ENCODE results near the gene MPPED2.
"Not testable (repeated sequence)": the region's sequence is repeated elsewhere in the genome, so short reads cannot be mapped to it uniquely, and the experiment has no call there.

The MPPED2 gene

DNA sequence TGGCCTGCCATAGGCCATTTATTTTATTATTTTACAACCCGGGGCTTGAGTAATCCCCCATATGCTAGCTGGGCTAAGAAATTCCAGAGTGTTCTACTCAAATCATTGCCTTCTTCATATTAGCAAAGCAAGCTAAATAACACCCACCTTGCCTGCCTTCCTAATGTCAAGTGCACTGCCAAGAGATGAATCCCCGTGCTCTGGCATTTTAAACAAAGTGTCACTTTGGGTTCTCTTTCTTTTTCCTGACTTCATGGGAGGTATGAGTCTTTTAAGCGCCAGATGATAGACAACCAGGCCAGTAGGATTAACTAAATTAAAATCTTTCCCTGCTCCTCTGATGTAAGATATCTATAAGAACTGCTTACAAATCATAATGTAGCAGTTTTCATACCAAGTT lies 4.5 kb downstream of the MPPED2 start:
- H3K27ac ChIP-seq: no peak overlapping the region
- no peak overlapping the region for H3K4me3 ChIP-seq

DNA sequence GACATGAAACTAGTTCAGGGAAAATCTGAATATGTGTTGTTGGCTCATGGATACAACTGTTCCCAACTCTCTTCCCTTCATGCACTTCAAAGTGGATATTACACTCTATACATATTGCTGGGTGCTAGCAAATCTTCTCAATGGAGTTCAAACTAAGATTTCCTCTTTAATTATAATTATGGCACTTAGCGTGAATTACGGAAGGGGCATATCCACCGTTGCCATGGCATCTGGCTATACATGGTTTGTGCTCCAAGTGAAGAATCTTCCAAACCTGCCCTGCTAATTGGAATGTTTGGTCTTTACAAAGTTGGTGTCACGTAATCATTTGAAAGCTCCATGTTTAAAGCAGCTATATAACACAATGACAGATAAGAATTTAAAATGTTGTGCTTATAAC lies 5.6 kb downstream of the MPPED2 start:
- Histone ChIP-seq H3K4me3 (no peak overlapping the region), H3K27ac (no peak overlapping the region)

DNA sequence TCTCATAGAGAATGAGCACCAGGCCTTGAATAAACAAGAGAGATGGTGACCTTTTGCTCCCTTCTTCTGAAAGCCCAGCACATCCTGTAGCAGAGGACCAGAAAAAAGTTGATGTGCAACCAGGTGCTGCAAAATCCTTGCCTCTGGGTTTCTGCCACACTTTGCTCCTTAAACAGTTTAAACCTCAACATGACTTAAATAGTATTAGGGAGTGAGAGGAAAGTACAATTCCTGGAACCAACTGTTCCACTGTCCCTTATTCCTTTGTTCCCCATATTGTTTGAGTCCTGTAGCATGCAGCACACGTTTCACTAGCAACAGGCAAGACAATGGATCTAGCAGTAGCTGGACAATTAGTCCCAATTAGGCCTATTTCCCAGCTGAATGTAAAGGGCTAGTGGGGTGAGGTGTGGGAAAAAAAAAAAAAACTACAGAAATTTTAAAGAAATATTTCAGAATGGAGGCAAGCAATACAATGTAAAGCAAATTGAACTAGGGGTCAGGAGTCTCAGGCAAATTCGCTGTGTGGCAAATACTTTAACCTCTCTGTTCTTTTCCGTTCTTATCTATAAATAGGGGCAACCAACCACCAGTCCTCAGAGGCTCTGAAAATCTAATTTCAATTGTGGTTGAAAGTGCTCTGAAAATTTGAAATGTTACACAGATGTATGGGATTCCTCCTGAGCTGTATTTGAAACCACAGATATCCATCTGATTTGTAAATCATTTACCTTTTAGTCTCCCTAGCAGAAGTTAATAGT lies 6.6 kb downstream of the MPPED2 start:
- H3K4me3 ChIP-seq: no peak overlapping the region
- H3K27ac ChIP-seq: no peak overlapping the region

DNA sequence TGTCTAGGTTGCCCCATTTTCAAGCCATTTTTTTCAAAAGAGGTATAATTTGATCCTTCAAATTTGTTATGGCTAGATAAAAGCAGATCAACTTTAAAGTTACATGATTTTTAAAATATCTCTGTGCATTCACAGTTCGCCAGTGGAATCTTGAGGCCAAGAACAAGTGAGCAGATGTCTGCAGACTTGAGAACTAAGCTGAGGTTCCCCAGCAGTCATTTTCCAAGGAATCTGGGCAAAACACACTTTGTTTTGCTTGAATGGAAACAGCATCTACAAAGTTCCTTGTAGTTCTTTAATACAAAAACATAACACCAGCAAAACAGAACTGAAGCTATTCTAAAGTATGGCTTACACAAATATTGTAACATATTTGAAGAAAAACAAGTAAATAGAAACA lies 7.7 kb downstream of the MPPED2 start:
- Histone ChIP-seq H3K27ac (no peak overlapping the region), H3K4me3 (no peak overlapping the region)

DNA sequence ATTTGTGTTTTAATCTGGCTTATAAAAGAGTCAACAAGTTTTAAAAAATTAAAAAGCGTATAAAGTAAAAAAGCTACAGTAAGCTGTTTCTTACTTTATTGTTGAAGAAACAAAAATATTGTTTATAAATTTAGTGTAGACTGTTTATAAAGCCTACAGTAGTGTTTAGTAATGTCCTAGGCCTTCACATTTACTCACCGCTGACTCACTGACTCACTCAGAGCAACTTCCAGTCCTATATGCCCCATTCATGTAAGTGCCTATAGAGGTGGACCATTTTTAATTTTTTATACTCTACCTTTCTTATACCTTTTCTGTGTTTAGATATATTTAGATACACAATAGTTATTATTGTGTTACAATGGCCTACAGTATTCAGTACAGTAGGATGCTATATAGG lies 12.2 kb downstream of the MPPED2 start:
- no peak overlapping the region for H3K4me3 ChIP-seq
- H3K27ac ChIP-seq: no peak overlapping the region

DNA sequence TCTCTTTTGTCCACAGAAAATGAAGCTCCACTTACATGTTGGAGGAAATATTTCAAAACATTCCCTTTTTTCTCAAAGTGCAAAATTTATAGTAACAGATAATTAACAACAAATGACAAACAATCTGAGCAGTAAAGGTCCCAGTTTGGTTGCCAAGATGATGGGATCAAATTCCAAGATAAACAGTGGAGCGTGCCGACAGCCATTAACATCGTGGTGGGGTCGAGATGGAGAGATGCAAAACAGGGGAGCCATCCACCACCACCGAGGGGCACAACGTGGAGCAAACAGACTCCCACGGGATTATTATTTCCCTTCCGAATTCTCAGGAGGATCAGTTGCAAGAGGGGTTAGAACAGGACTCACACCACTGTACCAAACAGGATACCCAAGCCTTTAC lies 17.2 kb downstream of the MPPED2 start:
- no peak overlapping the region for H3K27ac ChIP-seq
- no peak overlapping the region for H3K4me3 ChIP-seq

DNA sequence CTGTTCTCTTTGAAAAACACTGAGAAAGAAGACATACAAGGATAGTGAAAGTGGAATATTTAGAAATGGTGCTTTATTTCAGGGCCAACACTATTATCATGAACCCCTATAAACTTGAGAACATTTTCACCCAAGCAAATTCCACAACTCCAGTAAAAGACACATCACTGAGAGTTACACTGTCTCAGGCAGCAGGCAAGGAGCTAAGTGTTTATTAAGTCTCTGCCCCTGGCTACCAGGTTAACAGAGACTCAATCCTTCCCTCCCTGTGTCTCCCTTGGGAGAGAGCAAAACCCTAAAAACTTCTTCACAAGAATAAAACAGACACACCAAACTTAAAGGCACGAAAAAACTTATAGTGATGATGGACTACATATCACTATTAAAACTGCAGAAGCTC lies 18.5 kb downstream of the MPPED2 start:
- Histone ChIP-seq H3K4me3 (no peak overlapping the region), H3K27ac (no peak overlapping the region)

DNA sequence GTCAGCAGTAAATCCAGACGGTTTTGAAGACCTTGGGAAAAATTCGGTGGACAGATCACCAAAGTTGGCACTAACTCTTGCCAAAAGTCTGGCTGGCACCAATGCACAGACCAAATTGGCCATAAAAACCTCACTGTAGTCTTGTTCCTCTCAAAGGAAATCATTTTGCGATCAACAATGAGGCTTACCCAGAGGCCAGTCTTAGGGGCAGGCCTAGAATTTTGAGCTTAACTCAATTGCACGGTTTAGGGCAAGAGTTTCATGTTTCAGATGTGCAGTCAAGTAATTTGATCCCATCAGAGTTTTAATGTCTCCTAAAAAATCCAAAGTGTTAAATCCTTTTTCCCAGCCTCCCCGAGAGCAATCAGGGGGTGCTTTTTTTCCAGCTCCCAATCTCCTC lies 19.0 kb downstream of the MPPED2 start:
- H3K27ac ChIP-seq: no peak overlapping the region
- no peak overlapping the region for H3K4me3 ChIP-seq

DNA sequence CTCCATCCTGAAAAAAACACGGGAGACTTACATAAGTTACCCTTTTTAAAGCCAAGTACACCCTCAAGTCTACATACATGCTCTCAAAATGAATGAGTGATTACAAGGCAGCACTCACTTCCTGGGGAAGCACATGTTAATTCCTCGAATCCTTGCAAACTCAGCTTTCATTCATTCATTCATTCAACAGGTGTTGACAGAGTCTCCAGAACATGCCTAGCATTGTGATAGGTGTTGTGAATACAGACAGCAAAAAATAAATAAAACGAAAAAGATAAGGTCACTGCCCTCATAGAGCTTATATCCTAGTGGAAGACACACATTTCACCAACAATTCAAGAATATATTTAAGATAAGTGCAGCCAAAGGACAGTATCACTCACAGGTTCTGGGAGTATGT lies 19.7 kb downstream of the MPPED2 start:
- H3K27ac ChIP-seq: no peak overlapping the region
- no peak overlapping the region for H3K4me3 ChIP-seq

DNA sequence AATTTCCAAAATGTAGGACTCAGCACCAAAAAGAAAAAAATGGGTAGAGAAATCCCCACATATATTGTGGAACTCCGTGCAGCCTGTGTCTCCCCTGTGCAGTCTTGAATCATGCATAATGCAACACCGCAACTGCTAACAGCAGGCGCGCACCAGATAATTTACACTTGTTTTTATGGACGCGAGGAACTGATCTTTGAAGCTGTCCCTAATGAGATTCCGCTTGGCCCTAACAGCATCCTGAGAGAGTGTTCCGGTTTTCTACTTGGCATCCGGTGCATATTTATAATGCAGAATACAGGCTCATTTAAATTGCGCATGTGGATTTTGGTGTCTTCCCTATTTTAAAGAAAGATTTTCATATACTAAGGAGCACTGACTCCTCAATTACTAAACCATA lies 21.1 kb downstream of the MPPED2 start:
- Histone ChIP-seq H3K4me3 (no peak overlapping the region), H3K27ac (no peak overlapping the region)

DNA sequence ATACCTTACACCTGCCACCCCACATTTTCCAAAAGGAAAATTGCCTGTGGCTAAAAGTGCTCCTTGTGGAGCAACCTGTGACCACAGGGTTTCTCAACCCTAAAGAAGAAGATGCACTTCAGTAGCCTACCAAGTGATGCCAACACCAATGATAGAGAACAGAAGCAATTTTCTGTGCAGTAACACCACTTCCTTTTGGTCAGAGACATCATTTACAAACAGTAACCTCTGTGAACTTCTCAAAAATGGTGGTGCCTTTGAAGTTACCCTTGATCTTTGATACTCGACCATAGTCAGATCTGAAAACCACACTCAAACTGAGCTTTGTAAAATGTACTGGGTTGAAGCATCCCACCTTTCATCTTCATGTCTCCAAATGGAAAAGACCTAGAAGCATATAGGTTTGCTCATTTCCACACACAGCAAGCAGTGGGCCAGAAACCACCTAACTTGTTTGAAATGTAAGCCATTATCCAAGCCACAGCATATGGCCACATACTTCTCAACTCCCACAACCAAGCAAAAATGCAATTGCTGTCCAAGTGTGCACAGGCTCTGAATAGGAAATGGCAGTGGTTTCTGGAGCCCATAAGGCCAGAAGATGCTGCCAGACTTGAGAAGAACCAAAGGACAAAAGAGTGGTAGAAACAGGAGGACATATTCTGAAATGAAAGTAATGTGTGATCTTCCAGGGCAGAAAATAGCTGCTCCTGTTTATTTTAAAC lies 24.3 kb downstream of the MPPED2 start:
- no peak overlapping the region for H3K27ac ChIP-seq
- H3K4me3 ChIP-seq: no peak overlapping the region

DNA sequence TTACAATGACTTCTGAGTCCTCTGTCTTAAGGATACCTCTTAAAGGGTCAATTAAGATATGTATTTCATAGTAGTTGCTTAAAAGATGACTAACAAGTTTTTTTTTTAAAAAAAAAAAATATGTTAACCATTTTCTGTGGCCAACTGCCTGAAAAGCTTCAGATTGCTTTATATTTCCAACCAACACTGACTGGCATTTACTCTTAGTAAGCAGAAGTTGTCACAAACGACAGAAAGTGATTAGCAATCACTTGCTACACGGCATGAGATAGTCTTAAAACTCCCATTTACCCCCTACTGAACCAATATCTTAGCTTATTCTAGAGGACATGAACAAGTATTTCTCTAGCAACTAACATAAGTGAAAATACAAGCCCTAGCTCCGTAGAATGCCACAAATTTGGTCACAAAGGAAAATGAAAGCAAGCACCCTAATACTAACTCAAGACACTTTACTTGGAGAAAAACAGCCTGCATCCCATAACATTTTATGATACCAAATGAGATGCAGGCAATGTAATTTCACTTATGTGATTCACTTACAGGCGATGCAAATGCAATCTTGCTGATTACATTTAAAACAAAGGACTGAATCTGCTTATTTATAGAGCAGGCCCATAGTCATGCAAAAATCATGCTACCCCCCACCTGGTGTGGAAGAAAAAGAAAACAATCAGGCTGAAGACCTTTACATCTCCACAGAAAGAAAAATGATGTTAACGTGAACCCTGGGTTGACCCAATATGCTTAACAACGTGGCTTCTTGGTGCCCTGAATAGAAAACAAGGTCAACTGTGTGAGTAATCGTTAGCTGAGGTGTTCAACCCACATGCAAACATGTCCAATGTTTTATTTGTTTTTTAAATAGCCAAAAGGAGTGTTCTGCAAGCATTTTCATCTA lies 25.7 kb downstream of the MPPED2 start:
- Histone ChIP-seq H3K27ac (no peak overlapping the region), H3K4me3 (no peak overlapping the region)

DNA sequence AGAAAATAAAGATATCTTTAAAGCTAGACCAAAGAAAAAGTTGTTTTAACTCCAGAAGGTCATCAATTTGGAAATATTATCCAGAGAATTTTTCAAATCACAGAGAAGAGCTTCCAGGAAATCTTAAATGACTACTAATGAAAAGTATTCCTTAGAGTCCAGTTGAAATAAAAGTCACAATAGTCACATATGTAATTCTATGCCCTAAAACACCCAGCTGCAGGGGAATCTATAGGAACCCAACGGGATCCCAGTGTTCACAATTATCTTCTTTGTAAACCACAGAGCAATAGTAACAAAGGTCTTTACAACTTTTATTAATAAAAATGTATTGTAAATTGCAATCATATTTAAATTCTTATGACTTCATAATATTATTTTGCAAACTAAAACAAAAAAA lies 27.1 kb downstream of the MPPED2 start:
- no peak overlapping the region for H3K27ac ChIP-seq
- no peak overlapping the region for H3K4me3 ChIP-seq

DNA sequence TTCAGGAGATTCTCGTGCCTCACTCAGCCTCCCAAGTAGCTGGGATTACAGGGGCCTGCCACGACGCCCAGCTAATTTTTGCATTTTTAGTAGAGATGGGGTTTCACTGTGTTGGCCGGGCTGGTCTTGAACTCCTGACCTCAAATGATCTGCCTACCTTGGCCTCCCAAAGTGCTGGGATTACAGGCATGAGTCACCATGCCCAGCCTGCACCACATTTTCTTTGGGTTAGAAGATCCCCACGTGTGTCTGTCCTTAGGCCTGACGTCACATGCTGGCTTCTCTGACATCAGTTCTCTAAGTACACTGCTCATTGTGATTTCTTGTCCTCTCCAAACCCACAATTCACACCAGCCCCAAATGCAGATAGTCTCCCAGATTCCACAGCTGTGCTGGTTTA lies 31.6 kb downstream of the MPPED2 start:
- H3K27ac ChIP-seq, H3K4me3 ChIP-seq: not testable (repeated sequence)

DNA sequence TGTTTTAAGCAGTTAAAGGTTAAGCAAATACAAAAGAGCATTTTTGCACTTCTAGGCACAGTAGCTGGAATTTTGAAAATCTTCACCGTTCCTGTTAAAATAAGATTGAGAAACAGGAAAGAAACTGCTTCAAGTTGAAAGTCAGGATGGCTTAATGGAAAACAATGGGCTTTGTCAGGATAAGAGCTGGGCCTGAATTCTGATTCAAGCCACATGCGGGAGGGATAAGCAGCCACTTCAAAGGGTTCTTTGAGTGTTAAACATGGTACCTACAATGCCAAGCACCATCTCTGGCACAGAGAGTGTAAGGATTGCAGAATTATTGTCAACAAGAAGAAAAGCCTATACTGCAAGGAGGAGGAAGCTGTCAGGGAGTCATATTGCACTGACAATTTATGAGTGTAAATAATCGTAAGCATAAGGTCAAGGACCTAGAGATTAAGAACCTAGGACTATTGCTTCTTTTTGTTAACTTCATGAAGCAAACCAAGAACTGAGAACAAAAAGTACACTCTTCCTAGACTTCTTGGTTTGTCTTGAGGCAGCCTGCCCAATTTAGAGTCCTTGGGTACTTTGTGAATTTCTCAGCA lies 32.5 kb downstream of the MPPED2 start:
- H3K27ac ChIP-seq: no peak overlapping the region
- no peak overlapping the region for H3K4me3 ChIP-seq

DNA sequence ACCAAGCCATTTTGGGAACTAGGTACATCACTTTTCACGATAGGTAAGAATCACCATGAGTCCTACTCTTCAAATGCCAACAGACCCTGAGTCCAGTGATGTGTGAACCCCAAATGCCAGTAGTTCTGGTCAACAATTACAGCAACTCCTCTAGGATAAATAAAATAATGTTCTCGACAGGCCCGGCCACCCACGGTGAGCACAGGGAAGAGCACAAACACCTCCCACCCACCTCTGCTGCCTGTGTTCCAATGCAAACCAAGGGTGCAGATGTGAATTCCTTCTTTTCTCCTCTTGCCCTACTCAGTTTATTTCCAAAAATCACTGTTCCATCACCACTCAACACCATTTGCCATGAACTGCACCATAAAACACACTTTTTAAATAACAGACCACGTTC lies 33.3 kb downstream of the MPPED2 start:
- H3K4me3 ChIP-seq: no peak overlapping the region
- no peak overlapping the region for H3K27ac ChIP-seq

DNA sequence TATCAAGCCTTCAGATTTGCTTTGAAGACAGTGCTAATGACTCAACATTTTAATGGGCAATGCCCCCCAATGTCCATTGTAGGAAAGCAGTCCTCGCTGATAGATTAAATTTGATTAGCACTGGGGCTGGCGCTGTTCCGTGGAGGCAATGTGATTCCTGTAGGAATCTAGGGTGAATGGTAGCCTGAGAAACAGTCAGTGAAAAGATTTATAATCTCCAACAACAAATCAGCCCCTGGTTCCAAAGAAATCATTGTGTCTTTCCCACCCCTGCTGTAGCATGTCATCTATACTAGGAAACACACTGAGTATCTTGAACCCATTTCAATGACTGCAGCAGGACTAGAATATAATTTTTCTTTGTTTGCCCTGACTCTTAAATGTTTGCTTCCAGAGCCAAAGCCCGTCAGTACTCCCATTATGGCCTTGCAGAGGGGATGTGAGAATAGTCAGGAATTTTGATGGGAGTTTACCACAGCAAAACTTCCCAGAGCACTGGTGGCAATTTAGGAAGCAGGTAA lies 36.1 kb downstream of the MPPED2 start:
- H3K27ac ChIP-seq: no peak overlapping the region
- H3K4me3 ChIP-seq: no peak overlapping the region

DNA sequence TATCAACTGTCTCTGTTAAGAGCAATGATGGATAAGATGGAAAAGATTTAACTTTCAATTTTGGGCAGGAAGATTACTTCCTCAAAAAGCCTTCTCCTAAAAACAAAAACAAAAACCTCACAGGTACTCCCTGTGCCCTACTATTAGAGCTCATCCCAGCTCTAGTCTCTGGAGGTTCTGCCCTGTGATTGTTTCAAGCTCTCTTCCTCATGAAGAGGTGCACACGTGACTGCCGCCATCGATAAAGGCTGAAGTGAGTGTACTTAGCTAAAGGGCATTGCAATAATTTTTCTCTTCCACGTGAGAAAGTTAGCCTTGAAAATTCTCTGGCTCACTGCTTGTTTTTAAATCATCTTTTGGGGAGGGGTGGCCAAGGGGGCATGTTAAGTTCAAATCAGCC lies 36.6 kb downstream of the MPPED2 start:
- Histone ChIP-seq H3K4me3 (no peak overlapping the region), H3K27ac (no peak overlapping the region)

DNA sequence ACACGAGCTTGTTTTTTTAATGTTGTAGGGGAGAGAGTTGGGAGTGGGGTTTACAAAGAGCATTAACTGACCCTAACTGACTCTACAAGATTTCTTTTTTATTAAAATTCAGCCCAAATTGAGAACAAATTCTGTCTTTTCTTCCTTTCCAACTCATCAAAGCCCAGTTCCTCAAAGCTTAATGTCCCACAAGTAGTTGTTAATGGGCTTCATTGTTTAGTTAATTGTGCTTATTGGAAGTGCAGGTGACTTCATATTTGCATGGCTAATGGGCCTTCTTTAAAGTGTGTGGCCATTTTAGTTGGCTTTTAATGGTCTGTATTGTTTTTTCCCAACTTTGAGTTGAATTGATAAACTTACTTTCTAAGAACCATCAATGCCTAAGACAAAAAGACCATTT lies 39.8 kb downstream of the MPPED2 start:
- Histone ChIP-seq H3K4me3 (no peak overlapping the region), H3K27ac (no peak overlapping the region)

DNA sequence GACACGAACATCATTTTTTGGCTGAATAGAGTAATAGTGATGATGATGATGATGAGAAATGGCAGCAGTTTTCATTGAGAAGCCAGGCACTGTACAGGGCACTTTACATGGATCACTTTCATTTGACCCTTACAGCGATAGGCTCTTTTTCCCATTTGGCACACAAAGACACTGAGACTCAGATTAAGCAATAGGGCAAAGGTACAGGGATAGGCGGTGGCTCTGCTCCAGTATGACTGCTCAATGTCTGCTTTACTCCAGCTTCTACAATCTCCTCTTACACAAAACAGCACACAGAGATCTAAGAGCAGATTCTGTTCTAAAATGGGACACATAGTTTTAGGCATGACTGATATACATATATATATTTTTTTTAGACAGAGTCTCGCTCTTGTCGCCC lies 40.6 kb downstream of the MPPED2 start:
- Histone ChIP-seq H3K27ac (no peak overlapping the region), H3K4me3 (no peak overlapping the region)
